NCI-H2227 (cell line): Measurements from ENCODE around the gene TMEM191C.
"Not testable (repeated sequence)": the region's sequence is repeated elsewhere in the genome, so short reads cannot be mapped to it uniquely, and the experiment has no call there.

Source experiments
- DNase-seq: peaks from one replicate; lab custom pipeline; 2025; ENCODE audit not compliant: unreplicated experiment; lab: John Stamatoyannopoulos, UW

Gene TMEM191C

GRCh38 chr22:21472984-21473383 is 5.8 kb downstream of the TMEM191C start:
- DNase-seq: not testable (repeated sequence)

GRCh38 chr22:21473664-21474063 is 6.5 kb downstream of the TMEM191C start:
- DNase-seq: not testable (repeated sequence)

GRCh38 chr22:21484039-21484438 is 16.9 kb downstream of the TMEM191C start:
- not testable (repeated sequence) for DNase-seq

- DNase-seq: not testable (repeated sequence)
These were observed 20.5 kb downstream of the TMEM191C start for GRCh38 chr22:21487723-21488122.

- DNase-seq: not testable (repeated sequence)
These were observed 22.0 kb downstream of the TMEM191C start for GRCh38 chr22:21489149-21489680.

GRCh38 chr22:21490556-21490955 is 23.4 kb downstream of the TMEM191C start:
- not testable (repeated sequence) for DNase-seq

- DNase-seq: not testable (repeated sequence)
These were observed 25.1 kb downstream of the TMEM191C start for GRCh38 chr22:21492271-21492670.

- not testable (repeated sequence) for DNase-seq
These were observed 26.9 kb downstream of the TMEM191C start for GRCh38 chr22:21493789-21494782.

- not testable (repeated sequence) for DNase-seq
These were observed 30.8 kb downstream of the TMEM191C start for GRCh38 chr22:21497984-21498383.

GRCh38 chr22:21498489-21498888 is 31.3 kb downstream of the TMEM191C start:
- DNase-seq: not testable (repeated sequence)

GRCh38 chr22:21499623-21500506 is 32.7 kb downstream of the TMEM191C start:
- DNase-seq: not testable (repeated sequence)

- not testable (repeated sequence) for DNase-seq
These were observed 43.2 kb downstream of the TMEM191C start for GRCh38 chr22:21510397-21510796.

GRCh38 chr22:21512022-21512421 is 44.8 kb downstream of the TMEM191C start:
- not testable (repeated sequence) for DNase-seq

- DNase-seq: not testable (repeated sequence)
These were observed 46.9 kb downstream of the TMEM191C start for GRCh38 chr22:21514117-21514516.

- DNase-seq: not testable (repeated sequence)
These were observed 48.0 kb downstream of the TMEM191C start for GRCh38 chr22:21515234-21515633.

GRCh38 chr22:21516522-21516921 is 49.3 kb downstream of the TMEM191C start:
- not testable (repeated sequence) for DNase-seq

- not testable (repeated sequence) for DNase-seq
These were observed 50.0 kb downstream of the TMEM191C start for GRCh38 chr22:21516970-21517764.
